ENCODE measurements around the gene SEC16B.

- TF ChIP-seq, protein P1, sequence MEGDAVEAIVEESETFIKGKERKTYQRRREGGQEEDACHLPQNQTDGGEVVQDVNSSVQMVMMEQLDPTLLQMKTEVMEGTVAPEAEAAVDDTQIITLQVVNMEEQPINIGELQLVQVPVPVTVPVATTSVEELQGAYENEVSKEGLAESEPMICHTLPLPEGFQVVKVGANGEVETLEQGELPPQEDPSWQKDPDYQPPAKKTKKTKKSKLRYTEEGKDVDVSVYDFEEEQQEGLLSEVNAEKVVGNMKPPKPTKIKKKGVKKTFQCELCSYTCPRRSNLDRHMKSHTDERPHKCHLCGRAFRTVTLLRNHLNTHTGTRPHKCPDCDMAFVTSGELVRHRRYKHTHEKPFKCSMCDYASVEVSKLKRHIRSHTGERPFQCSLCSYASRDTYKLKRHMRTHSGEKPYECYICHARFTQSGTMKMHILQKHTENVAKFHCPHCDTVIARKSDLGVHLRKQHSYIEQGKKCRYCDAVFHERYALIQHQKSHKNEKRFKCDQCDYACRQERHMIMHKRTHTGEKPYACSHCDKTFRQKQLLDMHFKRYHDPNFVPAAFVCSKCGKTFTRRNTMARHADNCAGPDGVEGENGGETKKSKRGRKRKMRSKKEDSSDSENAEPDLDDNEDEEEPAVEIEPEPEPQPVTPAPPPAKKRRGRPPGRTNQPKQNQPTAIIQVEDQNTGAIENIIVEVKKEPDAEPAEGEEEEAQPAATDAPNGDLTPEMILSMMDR (IDR thresholded peaks at IDR 0.05; ENCODE audit: low read depth, low read length, poor library complexity, severe bottlenecking), result no peak
- TF ChIP-seq EZH2phosphoT487 (IDR thresholded peaks at IDR 0.05; ENCODE audit: borderline replicate concordance, low read length), result no peak
These were observed 19.4 kb downstream of the SEC16B start for GRCh38 chr1:177950506-177950905.

Measured in DOHH2 (cell line).